Ishikawa (cell line): ENCODE measurements around the gene TRIP12.

Experiments
- FOXM1 ChIP-seq: IDR thresholded peaks from 2 replicates; pipeline ENCODE4 v1.6.1; 2012; ENCODE audit warnings: low read depth, borderline replicate concordance
- NFIC ChIP-seq: IDR thresholded peaks from 2 replicates; pipeline ENCODE4 v1.6.1; 2012
- RAD21 ChIP-seq: IDR thresholded peaks from 2 replicates; pipeline ENCODE4 v1.6.1; 2012; ENCODE audit warnings: low read depth
- TCF12 ChIP-seq: IDR thresholded peaks from 2 replicates; pipeline ENCODE4 v1.6.1; 2012; ENCODE audit warnings: low read depth
- TF ChIP-seq, protein P1 (sequence below): IDR thresholded peaks from 2 replicates; pipeline ENCODE4 v1.6.1; 2012

- TF ChIP-seq RAD21 (no peak), TCF12 (no peak), NFIC (no peak), FOXM1 (no peak)
- TF ChIP-seq, protein P1, sequence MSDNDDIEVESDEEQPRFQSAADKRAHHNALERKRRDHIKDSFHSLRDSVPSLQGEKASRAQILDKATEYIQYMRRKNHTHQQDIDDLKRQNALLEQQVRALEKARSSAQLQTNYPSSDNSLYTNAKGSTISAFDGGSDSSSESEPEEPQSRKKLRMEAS = no peak
These were observed 183.7 kb downstream of the TRIP12 start for GRCh38 chr2:229738024-229738625.
